Measurements from ENCODE around the gene TBC1D9.

Gene TBC1D9

GRCh38 chr4:140720387-140721304 lies 35.5 kb downstream of the TBC1D9 start:
- DNase-seq (ENCODE audit: low read depth), result no peak

- DNase-seq (ENCODE audit: low read depth), result no peak
Measured at GRCh38 chr4:140719686-140720085, 36.5 kb downstream of the TBC1D9 start.

GRCh38 chr4:140719022-140719421 lies 37.2 kb downstream of the TBC1D9 start:
- DNase-seq (ENCODE audit: low read depth), result no peak

GRCh38 chr4:140718241-140718952 lies 37.8 kb downstream of the TBC1D9 start:
- DNase-seq (ENCODE audit: low read depth), result no peak

GRCh38 chr4:140717313-140717712 lies 38.9 kb downstream of the TBC1D9 start:
- no peak for DNase-seq (ENCODE audit: low read depth)

- no peak for DNase-seq (ENCODE audit: low read depth)
Measured at GRCh38 chr4:140715119-140715518, 41.1 kb downstream of the TBC1D9 start.

GRCh38 chr4:140711910-140712309 lies 44.3 kb downstream of the TBC1D9 start:
- no peak for DNase-seq (ENCODE audit: low read depth)

- DNase-seq (ENCODE audit: low read depth), result no peak
Measured at GRCh38 chr4:140710908-140711622, 45.1 kb downstream of the TBC1D9 start.

GRCh38 chr4:140707325-140707724 lies 48.9 kb downstream of the TBC1D9 start:
- DNase-seq (ENCODE audit: low read depth), result no peak

GRCh38 chr4:140706665-140707064 lies 49.5 kb downstream of the TBC1D9 start:
- no peak for DNase-seq (ENCODE audit: low read depth)

- no peak for DNase-seq (ENCODE audit: low read depth)
Measured at GRCh38 chr4:140706276-140706625, 49.9 kb downstream of the TBC1D9 start.

- DNase-seq (ENCODE audit: low read depth), result no peak
Measured at GRCh38 chr4:140705625-140706275, 50.4 kb downstream of the TBC1D9 start.

- no peak for DNase-seq (ENCODE audit: low read depth)
Measured at GRCh38 chr4:140704964-140705363, 51.2 kb downstream of the TBC1D9 start.

GRCh38 chr4:140704392-140704960 lies 51.7 kb downstream of the TBC1D9 start:
- DNase-seq (ENCODE audit: low read depth), result no peak

GRCh38 chr4:140703463-140703862 lies 52.7 kb downstream of the TBC1D9 start:
- DNase-seq (ENCODE audit: low read depth), result no peak

GRCh38 chr4:140702096-140702757 lies 54.0 kb downstream of the TBC1D9 start:
- no peak for DNase-seq (ENCODE audit: low read depth)

GRCh38 chr4:140701071-140701470 lies 55.1 kb downstream of the TBC1D9 start:
- no peak for DNase-seq (ENCODE audit: low read depth)

- no peak for DNase-seq (ENCODE audit: low read depth)
Measured at GRCh38 chr4:140697709-140698560, 58.2 kb downstream of the TBC1D9 start.

GRCh38 chr4:140695483-140695882 lies 60.7 kb downstream of the TBC1D9 start:
- DNase-seq (ENCODE audit: low read depth), result no peak

GRCh38 chr4:140693562-140693961 lies 62.6 kb downstream of the TBC1D9 start:
- DNase-seq (ENCODE audit: low read depth), result no peak

Measured in activated T-cell treated with anti-CD3 and anti-CD28 coated beads for 24 hours (primary cell).